HG03575 (cell line): ENCODE results near the gene CELF2.

ENCODE experiments used
- ATAC-seq: cut with Tn5 transposase; IDR thresholded peaks from one replicate; pipeline ENCODE4 v1.9.1; 2021; ENCODE audit not compliant: unreplicated experiment, insufficient number of reproducible peaks, low FRiP score; ENCODE audit errors: extremely low read depth

CELF2 gene

DNA sequence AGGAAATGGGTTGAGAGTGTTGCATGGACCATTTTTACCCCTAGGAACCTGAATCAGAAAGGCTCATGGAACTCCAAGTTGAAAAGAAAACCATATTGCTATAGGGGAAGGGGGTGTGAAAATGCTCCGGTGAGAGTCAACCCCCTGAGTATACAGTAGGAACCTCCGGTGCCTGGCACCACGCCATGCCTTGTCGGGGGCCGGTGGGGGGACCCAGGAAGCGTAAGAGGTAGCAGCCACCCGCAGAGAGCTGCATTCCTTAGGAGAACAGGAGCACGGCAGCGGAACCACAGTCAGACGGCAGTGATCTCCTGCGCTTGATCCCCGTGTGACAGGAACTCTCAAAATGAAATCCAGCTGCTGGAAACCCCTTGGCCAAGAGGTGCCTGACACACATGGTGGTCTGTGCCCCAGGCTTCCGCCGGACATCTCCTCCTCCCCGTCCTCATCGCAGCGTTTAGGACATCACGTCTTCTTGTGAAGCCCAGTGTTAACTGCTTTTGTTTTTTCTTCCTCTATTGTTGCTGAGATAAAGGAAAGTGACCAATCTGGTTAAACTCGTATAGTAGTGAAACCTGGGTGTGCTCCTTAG, 186.8 kb downstream of the CELF2 start:
- no peak for ATAC-seq

DNA sequence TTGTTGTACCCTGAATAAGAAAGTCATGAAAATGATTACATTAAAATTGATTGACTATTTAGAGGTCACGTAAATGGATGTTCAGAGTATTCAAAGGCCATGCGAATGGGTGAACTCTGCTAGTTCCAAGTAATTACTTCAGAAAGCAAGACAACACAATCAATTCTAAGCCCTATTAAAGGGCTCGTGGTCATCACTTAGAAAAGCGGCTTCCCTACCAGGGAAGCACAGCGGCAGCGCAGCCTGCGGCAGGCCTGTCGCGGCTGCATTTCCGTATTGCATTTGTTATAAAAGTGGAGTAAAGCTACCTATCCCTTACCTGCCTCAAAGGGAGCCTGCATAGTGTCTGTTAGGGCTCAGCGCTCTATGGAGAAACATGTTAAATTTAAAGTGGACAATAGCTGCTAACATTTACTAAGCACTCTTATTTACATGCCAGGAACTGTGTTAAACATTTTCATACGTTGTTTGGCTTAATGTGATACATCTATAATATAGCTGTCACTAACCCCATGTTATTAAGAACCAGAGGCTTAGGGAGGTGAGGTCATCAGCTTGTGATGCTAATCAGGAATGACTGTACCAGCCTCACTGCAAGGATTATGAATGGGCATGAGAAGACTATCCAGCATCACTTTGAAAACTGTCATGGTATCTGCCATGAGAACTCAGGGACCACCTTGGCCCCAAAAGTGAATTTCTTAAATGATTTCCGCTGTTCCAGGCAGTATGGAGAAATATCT, 187.5 kb downstream of the CELF2 start:
- ATAC-seq: no peak

DNA sequence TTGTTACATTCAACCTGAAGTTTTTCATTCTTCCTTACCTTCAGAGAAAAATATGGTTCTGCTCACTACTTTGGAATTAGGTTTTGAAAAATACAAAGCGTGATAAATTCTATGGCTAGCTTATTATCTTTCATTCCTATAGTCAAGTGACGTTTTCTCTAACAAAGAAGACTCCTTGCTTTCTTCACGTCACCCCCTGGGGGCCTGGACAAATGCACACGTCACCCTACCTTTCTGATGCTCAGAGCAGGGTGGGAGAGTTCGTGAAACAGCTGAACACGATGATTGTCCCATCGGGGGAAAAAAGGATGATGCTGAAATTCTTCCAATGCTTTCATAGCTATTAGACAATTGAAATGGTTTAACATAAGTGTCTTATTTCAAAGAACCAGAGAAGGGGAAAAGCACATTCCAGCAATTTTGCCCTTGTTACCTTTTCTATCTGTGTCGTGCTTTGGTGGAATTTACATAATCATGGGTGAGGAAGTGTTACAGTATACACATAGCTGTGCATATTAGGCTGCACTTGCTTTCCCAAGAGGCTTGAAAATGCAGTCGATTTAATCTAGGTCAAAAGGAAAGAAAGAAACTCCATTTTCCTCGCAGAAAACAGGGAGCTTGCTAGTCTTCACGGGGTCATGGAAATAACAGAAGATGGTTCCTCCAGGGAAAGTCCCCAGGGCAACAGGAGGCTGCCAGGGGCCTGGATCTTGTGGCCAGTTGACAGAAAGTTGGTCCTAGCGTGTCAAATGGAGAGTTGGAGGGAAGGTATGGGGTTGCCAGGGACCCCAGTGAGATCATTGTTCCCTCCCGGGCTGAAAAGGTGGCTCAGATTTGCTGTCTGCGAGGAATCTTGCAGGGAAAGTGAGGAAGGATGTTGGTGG, 189.2 kb downstream of the CELF2 start:
- no peak for ATAC-seq

DNA sequence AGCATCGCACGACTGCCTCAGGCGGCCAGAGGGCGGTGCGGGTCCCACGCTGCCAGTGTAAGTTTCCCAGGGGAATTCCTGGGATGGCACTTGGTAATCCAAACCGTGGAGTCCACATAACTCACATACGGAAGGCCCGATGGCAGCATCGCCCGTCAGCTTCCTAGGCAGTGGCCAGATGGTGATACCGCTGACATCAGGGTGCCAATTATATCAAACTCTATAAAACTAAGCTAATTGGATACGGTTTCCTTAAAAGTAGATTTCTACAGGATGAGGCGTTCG, 189.8 kb downstream of the CELF2 start:
- ATAC-seq: no peak

DNA sequence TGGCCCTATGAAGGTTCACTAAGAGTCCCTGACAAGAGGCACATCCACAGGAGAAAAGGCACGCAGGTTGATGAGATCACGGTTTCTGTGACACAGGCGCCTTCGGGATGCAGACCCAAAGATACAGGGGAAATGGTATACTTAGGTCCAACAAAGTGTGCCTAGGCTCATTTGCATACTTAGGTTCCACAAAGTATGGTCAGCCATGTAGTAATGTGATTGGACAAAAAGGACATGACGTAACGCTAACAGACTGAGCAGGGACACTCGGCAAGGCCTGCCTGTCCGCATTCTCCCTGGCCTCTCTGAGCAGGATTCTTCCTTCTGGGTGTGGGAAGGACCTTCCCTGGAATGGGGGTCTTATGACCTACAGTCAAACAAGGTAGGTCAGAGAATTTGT, 190.6 kb downstream of the CELF2 start:
- no peak for ATAC-seq

DNA sequence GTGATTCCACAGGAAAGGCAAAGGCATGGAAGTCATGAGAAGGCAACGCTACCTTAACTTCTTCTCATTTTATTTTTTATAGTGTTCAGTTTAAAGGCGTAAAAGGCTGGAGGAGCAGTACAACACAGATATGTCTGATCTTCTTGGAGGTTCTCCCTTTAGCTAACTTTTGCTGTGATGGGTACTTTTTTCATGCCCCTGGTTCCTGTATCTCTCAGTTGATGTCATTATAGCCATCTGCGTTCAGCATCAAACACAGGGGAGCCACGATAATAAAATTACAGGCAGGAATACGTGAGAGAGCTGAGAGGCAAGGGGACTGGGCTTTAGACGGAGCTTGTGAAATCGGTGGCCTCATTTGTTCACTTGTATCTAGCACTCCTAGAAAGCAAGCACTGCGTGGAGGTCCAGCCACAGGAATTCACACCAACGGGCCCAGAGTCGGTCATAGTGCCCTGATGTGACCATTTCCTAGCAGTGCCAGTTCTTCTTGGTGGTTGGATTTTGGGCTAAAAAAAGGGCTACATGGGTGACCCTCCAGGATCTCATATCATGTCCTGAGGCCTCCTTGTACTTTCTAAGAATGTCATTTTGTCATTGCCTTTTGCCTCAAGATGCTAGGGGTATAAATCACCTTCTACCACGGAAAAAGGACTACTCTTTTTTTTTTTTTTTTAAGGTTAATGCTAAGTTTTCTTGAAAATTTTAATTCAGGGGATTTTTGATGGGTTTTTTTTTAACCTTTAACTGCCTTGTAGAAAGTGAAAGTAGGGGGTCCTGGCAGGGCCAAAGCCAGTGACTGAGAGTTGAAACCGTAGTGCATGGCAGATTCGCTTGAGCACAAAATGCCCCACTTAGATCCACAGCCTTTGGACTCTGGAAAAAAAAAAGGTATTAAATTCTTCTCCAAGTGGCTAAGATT, 191.5 kb downstream of the CELF2 start:
- ATAC-seq: peak; percentile 45

DNA sequence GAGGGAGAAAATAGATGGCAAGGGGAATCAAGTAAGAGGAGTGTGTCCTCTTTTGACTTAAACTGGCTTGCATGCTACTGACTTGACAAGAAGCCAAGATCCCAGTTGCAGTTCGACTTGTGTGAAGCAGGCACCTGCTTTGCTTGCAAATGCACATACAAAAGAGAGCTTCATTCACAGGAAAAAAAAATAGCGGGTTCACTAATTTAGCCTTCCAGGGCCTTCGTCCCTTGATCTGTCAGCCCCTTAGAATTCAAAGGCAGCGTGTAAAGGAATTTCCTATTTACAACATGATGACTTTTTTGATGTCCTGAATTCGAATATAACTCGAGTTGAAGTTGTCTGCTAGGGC, 192.1 kb downstream of the CELF2 start:
- ATAC-seq: peak; percentile 15

DNA sequence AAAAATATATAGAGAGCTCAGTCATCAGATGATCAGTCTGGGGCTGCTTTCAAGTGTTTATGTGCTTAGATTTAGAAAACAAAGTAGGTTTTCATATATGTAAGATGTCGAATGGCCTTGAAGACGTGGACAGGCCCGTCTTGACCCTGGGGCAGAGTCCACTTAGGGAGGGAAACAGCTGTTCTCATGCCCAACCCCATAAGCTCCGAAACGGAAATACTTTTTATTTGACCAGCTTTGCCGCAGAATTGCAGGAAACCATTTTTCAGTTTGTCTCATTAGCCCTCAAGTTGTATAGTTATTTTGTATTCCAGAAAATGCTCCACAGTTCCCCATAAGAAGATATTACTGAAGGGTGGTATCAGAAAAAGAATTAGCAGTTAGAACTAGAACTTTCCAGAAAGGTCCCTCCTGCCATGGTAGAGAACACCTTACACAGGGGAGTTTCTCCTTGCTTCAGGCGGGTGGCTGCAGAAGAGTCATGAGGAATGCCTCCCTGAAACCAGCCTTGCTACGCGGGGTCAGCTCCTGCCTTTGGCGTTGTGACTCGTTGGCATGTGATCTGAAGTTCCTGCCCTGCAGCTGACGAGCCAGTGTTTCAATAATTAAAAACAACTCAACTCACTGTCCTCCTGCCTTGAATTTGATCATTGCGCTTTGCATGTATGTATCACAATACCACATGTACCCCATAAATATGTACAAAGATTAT, 192.7 kb downstream of the CELF2 start:
- ATAC-seq: no peak

DNA sequence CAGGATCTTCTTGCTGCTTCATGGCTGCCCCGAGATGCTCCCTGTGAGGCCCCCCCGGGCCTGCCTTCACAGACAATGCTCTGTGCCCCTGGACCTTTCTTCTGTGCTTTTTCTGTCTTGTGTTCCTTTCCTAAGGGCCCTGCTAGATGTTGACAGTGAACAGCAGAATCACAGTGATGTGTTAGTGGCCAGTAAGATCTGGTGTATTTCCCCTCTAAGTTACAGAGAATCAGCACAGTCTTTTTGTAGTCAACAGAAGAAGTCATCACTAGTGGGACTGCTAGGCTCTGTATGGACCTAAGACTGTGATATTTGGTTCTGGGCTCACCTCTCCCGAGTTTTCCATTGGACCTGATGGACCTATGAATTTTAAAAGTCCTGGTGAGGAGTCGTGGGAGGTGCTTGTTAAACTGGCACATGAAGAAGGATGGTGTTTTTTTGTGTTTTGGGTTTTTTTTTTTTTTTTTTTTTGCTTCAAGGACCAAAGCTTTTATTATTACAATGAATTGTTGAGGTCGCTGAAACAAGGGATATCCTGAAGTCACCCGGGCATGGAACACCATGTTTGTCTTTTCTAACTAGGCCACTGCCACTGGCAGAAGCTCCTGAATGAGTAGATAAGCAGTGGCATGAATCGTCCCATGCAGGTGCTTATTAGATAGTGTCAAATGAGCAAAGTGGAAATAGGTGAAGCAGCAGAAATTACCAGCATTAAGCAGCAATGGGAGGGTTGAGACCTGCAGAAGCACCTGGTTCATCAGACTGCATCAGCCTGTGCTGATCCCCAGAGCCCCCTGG, 194.8 kb downstream of the CELF2 start:
- no peak for ATAC-seq

DNA sequence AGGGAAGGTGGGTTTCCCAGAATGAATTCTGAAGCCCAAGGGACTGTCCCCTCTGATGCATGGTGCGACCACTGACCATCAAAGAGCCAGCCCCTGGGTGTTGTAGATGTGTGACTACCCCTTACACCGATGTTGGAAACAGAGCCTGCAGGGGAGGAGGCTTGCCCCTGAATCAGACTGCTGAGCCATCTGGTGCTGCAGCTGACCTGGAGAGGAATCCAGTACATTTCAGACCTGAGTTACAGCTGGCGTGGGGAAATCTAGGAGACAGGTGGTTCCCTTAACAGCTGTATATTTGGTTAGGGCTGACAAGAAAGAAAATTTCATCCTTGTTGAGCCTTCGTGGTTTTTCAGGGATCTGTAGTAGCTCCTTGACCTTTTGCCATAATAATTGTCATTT, 195.5 kb downstream of the CELF2 start:
- ATAC-seq: no peak

DNA sequence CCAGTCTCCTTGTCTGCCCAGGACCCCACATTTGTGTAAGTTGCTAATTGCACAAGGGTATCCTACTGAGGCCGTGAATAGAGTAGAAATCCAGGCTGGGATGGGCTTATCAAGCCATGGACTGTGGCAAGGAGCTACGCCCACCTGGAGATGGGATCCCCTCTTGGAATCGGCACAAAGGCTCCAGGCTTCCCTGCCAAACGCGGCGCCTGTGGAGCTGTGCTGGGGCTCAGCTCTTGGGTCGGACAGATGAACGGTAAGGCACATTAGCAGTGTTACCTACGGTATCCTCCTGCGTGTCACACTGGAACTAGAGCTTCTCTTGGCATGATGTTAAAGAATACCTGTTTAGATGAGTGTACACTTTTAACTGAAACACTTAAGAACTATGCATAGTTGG, 196.7 kb downstream of the CELF2 start:
- no peak for ATAC-seq

DNA sequence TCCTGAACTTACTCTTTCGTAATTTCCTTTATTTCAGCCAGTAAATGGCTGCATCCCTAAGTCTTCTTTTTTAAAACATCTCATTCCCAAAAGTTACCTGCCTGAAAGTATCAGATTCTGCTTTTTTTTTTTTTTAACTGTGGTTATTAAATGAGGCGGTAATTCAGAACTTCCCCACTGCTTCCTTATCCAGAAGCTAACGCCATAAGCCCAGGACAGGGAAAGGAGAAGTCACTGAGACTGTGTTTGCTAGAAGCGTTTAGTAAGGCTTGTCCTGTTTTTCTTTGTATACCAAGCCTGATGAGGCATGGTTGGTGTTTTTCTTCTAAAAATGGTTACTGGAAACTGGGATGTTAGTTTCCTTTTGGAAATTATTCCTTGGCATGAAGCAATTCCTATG, 197.8 kb downstream of the CELF2 start:
- ATAC-seq: no peak

DNA sequence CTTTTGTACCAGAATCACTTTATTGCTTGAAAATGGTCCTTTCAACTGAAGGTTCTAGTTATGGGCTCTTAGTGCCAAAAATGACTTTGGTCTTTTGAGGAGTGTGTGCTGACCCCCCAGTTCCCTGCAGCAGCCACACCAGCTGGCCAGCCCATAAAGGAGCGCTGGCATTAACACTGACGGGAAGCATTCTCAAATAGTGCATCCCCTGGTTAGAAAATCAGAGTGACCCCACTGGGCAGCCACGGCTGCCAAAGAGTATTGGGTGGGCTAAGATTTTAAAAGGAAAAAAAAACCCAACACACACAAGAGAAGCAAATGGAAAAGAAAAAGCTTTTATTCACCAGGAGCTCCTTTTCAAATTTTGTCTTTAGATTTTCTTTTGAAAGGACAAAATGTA, 199.8 kb downstream of the CELF2 start:
- no peak for ATAC-seq

DNA sequence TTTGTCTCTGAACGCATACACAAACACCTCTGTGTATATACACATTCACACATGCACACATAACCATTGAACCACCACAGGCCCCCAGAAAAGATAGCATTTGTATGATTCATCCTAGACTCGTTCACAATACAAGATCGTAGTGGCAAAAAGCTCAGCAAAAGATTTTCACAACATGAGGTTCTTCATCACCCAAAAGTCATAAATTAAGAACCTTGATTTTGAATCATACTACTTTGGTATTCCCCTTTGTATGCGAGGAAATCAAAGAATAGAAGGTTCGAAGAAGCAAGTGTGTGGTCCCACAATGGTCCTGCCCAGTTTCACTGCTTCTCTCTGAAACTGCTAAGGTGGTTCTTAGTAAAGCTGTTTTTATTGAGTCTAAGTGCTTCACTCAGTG, 200.7 kb downstream of the CELF2 start:
- no peak for ATAC-seq

DNA sequence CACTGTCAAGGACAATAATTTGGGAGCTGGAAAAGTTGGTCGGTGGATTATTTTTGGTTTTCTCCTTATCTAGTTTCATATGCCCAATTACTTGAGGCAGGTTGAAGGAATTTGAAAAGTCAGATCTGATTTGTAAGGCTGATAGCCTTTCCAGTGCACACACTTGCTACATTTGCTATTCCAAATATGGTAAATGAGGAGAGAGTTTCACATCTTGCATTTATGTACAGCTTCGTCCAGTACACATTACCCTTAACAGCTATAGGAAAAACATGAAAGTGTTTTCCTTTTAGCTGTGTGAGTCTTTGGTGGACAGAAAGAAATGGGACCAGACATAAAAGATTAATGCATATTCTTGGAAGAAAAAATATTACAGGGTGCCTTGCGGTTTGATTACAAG, 201.8 kb downstream of the CELF2 start:
- ATAC-seq: no peak

DNA sequence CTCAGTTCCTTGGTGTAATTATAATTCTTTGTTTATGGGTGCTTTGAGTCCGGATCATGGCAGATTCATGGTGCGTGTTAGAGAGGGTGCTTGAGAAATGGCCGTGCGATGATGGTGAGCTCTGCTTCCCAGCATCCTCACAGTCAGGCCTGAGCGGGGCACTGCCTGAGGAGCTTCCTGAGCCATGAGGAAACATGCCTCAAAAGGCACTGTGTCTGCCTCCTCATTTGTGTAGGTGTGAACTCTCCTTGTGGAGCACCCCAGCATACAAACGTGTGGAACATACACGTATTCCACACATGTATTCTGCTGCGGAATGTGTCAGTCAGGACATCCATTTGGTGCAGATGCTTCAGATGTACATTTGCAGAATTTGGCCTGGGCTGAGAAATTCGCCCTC, 205.4 kb downstream of the CELF2 start:
- no peak for ATAC-seq

DNA sequence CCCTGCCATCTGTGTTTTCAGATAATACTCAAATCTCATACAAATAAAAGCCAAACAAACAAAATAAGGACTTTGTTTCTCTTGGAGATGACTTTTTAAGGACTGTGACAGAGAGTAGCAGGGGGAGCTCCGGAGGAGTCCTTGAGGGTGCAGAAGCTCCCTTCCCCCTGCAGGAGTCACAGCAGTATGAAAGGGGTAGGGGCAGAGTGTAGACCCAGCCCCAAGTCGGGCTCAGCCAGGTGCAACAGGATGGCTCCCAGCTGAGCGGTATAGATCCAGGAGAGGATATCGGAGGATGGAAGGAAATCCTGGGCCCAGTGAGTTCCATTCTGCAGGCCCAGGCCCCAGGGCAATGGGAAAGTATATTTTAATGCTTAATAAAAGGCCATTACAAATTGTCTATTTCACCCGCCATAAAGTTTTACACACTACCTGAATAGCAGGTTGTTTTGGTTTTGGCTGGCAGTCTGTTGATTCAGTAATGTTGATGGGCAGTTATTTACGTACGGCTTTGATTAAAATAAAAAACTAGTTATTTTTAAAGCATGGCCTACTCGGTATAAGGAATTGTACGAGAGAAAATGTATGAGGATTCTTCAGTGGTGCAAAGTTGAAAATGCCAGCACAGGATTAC, 206.0 kb downstream of the CELF2 start:
- ATAC-seq: no peak

DNA sequence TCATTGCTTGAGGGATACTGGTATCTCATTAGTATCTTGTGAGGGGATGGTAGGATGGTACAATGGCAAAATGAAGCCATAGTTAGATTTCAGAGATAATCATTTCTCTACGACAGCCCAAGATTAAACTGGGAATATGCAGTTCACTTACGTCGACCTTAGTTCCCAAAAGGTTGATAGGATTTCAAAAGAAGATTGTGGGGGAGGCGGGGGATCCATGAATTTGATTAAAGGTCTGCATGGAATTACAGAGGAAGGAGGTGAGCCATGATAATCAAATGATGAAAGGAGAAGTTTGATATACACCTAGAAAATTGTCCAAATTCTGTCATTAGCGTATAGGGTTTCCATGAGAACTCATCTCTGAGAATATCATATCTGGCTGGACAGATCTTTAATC, 206.6 kb downstream of the CELF2 start:
- ATAC-seq: no peak
